ENCODE data around the gene DFFB. TPM values are rescaled to one million over a fixed set of nuclear protein-coding genes. Genes with fewer than 3 reads are reported as not detected.

DFFB gene
- total and polyA plus RNA-seq, 2 donors (not counting 3 experiments of a cell fraction or from before 2014, with no cell fraction given), result 11.7 to 11.8 TPM

DNA sequence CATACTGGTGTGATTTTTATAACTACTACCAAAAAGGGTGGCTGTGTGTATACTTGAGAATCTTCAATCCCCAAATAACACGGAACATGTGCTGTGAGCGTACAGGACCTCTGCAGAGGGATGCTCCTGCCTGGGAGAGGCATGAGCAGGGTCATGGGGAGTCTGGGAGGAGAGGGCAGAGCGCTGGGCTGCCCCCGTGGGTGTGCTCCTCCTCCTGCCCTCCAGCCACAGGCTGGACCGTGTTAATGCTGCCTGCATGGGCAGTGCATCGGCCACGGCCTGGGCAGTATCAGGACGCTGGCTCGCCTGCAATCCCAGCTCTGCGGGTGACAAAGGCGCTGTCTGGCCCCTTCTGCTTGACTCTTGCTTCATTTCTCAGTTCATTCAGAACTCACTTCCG lies 6.4 kb upstream of the DFFB start:
- H3K79me2 ChIP-seq (ENCODE audit: control insufficient read depth, insufficient read depth, low read length), result peaks cover 3% of the 10 kb centered on the region
- no peaks in the 10 kb centered on the region for H3K9me1 ChIP-seq (replicated peaks; ENCODE audit: control insufficient read depth, extremely low read depth, insufficient read depth, low read length)
- H3K36me3 ChIP-seq (ENCODE audit: control insufficient read depth in 2 of 2, extremely low read depth in 1 of 2, insufficient read depth in 2 of 2, low read length in 2 of 2), result peaks cover 6 to 7% of the 10 kb centered on the region in 2 experiments
- H4K20me1 ChIP-seq (replicated peaks; ENCODE audit: control insufficient read depth, extremely low read depth, insufficient read depth, low read length), result no peaks in the 10 kb centered on the region
- H3K4me3 ChIP-seq (replicated peaks in 1 of 3; ENCODE audit: insufficient read depth in 1 of 3, low read depth in 1 of 3, low read length in 3 of 3), result no peak overlapping the region
- dilution Hi-C loops (cut with MboI; ENCODE audit: extremely low pct_ligation_motif_present, low sequenced_read_pairs), result no loop called here
- H3K4me2 ChIP-seq (ENCODE audit: insufficient read depth, low read length), result no peak overlapping the region
- intact Hi-C loops (cut with micrococcal nuclease), result no loop called here
- no TSS peak for BruUV-seq (replicated peaks)
- no peak overlapping the region for H2AFZ ChIP-seq (ENCODE audit: low read depth, low read length)
- H3K27me3 ChIP-seq (ENCODE audit: control insufficient read depth in 2 of 2, insufficient read depth in 2 of 2, low read length in 2 of 2), result no peaks in the 10 kb centered on the region
- no peak overlapping the region for H3K9ac ChIP-seq (replicated peaks; ENCODE audit: extremely low read depth, insufficient read depth, low read length)
- TF ChIP-seq FOS (IDR thresholded peaks at IDR 0.05; ENCODE audit: borderline replicate concordance, insufficient read depth, low read length) (no peak), CTCF (IDR thresholded peaks at IDR 0.05; ENCODE audit: extremely low read depth in 1 of 2, insufficient read depth in 1 of 2, low read depth in 1 of 2, low read length in 2 of 2) (no peak), MYC (IDR thresholded peaks at IDR 0.05; ENCODE audit: low read depth, low read length) (no peak), GATA2 (IDR thresholded peaks at IDR 0.05; ENCODE audit: insufficient read depth, insufficient read length, low read depth, low read length) (no peak), EZH2 (IDR thresholded peaks at IDR 0.05; ENCODE audit: borderline replicate concordance, low read depth, low read length, severe bottlenecking) (no peak), POLR2AphosphoS5 (IDR thresholded peaks at IDR 0.05; ENCODE audit: insufficient read depth, low read depth, low read length) (no peak), JUN (IDR thresholded peaks at IDR 0.05; ENCODE audit: borderline replicate concordance, insufficient read depth, insufficient read length, low read depth) (no peak), POLR2A (IDR thresholded peaks at IDR 0.05; ENCODE audit: low read depth, low read length) (no peak)
- TF ChIP-seq, protein P1, sequence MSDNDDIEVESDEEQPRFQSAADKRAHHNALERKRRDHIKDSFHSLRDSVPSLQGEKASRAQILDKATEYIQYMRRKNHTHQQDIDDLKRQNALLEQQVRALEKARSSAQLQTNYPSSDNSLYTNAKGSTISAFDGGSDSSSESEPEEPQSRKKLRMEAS (IDR thresholded peaks at IDR 0.05; ENCODE audit: insufficient read depth, insufficient read length), result no peak
- POLR2A ChIA-PET, result no interaction called here
- no peak for DNase-seq (ENCODE audit: low read depth, low spot score)
- no peak for FAIRE-seq
- CTCF ChIA-PET, result no interaction called here
- peaks cover 3% of the 10 kb centered on the region for H3K4me1 ChIP-seq (ENCODE audit: control insufficient read depth, extremely low read depth, insufficient read depth, low read length)
- H3K9me3 ChIP-seq (replicated peaks; ENCODE audit: control insufficient read depth, insufficient read depth, low read length), result no peaks in the 10 kb centered on the region
- H3K27ac ChIP-seq (ENCODE audit: insufficient read depth, low read depth, low read length), result no peak overlapping the region
